ENCODE data around the gene GRB10.
"Not testable (repeated sequence)": the region's sequence is repeated elsewhere in the genome, so short reads cannot be mapped to it uniquely, and the experiment has no call there.

GRB10 gene

DNA sequence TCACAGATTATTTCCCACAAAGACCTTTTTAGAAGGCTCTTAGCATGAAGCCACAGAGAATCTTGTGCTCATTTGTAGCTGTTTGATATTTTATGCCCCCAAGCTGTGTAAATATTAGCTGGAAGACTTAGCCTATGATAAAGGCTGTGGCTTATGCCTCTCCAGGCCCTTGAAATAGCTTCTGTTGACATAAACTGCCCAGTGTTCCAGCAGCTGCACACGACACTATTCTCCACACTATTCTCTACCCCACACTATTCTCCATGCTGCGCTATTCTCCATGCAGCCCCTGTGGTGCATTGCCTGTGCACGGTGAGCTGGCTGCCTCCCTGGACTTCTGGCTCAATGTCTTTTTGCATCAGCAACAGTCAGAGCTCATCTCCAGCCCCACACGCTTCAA, 230.6 kb downstream of the GRB10 start:
- no peak for ATAC-seq
- TF ChIP-seq BACH2 (CRISPR knock-in tag; IDR thresholded peaks at IDR 0.05; ENCODE audit: borderline replicate concordance) (no peak), ZFP30 (CRISPR knock-in tag; IDR thresholded peaks at IDR 0.05) (no peak), ZNF565 (CRISPR knock-in tag; conservative IDR thresholded peaks at IDR 0.05; ENCODE audit: low read depth) (no peak), GLIS3 (CRISPR knock-in tag; IDR thresholded peaks at IDR 0.05) (no peak), ZNF70 (CRISPR knock-in tag; IDR thresholded peaks at IDR 0.05) (no peak), SNAI2 (CRISPR knock-in tag; IDR thresholded peaks at IDR 0.05) (no peak), ESRRG (CRISPR knock-in tag; IDR thresholded peaks at IDR 0.05) (no peak), OSR1 (CRISPR knock-in tag; IDR thresholded peaks at IDR 0.05) (no peak), ARNTL (CRISPR knock-in tag; IDR thresholded peaks at IDR 0.05; ENCODE audit: borderline replicate concordance, low read depth) (no peak), CSDC2 (CRISPR knock-in tag; IDR thresholded peaks at IDR 0.05) (no peak), TOX (CRISPR knock-in tag; IDR thresholded peaks at IDR 0.05; ENCODE audit: borderline replicate concordance) (no peak), TCF4 (CRISPR knock-in tag; IDR thresholded peaks at IDR 0.05; ENCODE audit: borderline replicate concordance) (no peak), ZNF8 (CRISPR knock-in tag; IDR thresholded peaks at IDR 0.05) (no peak), ZC3H10 (CRISPR knock-in tag; IDR thresholded peaks at IDR 0.05) (no peak), PPARA (CRISPR knock-in tag; IDR thresholded peaks at IDR 0.05; ENCODE audit: borderline replicate concordance) (no peak), ZFP3 (CRISPR knock-in tag; IDR thresholded peaks at IDR 0.05) (no peak)
- TF ChIP-seq, protein P1, sequence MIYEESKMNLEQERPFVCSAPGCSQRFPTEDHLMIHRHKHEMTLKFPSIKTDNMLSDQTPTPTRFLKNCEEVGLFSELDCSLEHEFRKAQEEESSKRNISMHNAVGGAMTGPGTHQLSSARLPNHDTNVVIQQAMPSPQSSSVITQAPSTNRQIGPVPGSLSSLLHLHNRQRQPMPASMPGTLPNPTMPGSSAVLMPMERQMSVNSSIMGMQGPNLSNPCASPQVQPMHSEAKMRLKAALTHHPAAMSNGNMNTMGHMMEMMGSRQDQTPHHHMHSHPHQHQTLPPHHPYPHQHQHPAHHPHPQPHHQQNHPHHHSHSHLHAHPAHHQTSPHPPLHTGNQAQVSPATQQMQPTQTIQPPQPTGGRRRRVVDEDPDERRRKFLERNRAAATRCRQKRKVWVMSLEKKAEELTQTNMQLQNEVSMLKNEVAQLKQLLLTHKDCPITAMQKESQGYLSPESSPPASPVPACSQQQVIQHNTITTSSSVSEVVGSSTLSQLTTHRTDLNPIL (CRISPR knock-in tag; IDR thresholded peaks at IDR 0.05; ENCODE audit: low read depth), result no peak
- TF ChIP-seq, protein P2, sequence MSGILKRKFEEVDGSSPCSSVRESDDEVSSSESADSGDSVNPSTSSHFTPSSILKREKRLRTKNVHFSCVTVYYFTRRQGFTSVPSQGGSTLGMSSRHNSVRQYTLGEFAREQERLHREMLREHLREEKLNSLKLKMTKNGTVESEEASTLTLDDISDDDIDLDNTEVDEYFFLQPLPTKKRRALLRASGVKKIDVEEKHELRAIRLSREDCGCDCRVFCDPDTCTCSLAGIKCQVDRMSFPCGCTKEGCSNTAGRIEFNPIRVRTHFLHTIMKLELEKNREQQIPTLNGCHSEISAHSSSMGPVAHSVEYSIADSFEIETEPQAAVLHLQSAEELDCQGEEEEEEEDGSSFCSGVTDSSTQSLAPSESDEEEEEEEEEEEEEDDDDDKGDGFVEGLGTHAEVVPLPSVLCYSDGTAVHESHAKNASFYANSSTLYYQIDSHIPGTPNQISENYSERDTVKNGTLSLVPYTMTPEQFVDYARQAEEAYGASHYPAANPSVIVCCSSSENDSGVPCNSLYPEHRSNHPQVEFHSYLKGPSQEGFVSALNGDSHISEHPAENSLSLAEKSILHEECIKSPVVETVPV (CRISPR knock-in tag; IDR thresholded peaks at IDR 0.05), result no peak
- TF ChIP-seq, protein P3, sequence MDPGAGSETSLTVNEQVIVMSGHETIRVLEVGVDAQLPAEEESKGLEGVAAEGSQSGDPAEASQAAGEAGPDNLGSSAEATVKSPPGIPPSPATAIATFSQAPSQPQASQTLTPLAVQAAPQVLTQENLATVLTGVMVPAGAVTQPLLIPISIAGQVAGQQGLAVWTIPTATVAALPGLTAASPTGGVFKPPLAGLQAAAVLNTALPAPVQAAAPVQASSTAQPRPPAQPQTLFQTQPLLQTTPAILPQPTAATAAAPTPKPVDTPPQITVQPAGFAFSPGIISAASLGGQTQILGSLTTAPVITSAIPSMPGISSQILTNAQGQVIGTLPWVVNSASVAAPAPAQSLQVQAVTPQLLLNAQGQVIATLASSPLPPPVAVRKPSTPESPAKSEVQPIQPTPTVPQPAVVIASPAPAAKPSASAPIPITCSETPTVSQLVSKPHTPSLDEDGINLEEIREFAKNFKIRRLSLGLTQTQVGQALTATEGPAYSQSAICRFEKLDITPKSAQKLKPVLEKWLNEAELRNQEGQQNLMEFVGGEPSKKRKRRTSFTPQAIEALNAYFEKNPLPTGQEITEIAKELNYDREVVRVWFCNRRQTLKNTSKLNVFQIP (CRISPR knock-in tag; IDR thresholded peaks at IDR 0.05; ENCODE audit: borderline replicate concordance, low read depth), result no peak
- TF ChIP-seq, protein P4, sequence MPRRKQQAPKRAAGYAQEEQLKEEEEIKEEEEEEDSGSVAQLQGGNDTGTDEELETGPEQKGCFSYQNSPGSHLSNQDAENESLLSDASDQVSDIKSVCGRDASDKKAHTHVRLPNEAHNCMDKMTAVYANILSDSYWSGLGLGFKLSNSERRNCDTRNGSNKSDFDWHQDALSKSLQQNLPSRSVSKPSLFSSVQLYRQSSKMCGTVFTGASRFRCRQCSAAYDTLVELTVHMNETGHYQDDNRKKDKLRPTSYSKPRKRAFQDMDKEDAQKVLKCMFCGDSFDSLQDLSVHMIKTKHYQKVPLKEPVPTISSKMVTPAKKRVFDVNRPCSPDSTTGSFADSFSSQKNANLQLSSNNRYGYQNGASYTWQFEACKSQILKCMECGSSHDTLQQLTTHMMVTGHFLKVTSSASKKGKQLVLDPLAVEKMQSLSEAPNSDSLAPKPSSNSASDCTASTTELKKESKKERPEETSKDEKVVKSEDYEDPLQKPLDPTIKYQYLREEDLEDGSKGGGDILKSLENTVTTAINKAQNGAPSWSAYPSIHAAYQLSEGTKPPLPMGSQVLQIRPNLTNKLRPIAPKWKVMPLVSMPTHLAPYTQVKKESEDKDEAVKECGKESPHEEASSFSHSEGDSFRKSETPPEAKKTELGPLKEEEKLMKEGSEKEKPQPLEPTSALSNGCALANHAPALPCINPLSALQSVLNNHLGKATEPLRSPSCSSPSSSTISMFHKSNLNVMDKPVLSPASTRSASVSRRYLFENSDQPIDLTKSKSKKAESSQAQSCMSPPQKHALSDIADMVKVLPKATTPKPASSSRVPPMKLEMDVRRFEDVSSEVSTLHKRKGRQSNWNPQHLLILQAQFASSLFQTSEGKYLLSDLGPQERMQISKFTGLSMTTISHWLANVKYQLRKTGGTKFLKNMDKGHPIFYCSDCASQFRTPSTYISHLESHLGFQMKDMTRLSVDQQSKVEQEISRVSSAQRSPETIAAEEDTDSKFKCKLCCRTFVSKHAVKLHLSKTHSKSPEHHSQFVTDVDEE (CRISPR knock-in tag; IDR thresholded peaks at IDR 0.05), result no peak

DNA sequence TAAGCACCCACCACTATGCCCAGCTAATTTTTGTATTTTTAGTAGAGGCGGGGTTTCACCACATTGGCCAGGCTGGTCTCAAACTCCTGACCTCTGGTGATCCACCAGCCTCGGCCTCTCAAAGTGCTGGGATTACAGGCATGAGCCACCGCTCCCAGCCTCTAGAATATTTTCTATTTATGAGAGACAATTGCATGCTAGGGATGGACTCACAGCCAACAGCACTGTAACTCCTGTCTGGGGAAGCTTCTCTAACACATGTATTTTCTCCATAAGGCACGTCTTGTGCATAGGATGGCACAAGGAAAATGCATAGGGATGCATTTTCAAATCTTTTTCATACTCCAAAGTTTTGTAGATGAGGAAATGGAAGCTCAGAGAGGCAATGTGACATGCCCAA, 237.1 kb downstream of the GRB10 start:
- not testable (repeated sequence) for ATAC-seq

DNA sequence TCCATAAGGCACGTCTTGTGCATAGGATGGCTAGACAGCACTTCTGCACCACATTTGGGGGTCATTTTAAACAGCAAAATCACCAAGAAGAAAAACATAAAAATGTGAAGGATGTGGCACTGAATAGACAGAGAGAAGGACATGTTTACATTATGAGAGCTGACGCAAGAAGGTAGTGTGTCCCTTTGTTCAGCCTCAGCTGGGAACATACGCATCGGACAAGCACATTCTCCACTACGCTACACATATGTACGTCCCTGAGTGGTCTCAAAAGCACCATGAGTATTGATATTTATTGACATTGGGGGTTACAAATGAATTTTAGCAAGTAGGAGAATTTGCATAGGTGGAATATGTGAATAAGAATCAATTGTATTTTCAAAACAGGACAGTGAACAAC, 237.7 kb downstream of the GRB10 start:
- ATAC-seq, result no peak
- TF ChIP-seq, protein P4 (CRISPR knock-in tag; IDR thresholded peaks at IDR 0.05), result no peak
- no peak for TF ChIP-seq ZNF565 (CRISPR knock-in tag; conservative IDR thresholded peaks at IDR 0.05; ENCODE audit: low read depth)
- TF ChIP-seq, protein P3 (CRISPR knock-in tag; IDR thresholded peaks at IDR 0.05; ENCODE audit: borderline replicate concordance, low read depth), result no peak
- no peak for TF ChIP-seq ESRRG (CRISPR knock-in tag; IDR thresholded peaks at IDR 0.05)
- no peak for TF ChIP-seq ZNF70 (CRISPR knock-in tag; IDR thresholded peaks at IDR 0.05)
- TF ChIP-seq, protein P5, sequence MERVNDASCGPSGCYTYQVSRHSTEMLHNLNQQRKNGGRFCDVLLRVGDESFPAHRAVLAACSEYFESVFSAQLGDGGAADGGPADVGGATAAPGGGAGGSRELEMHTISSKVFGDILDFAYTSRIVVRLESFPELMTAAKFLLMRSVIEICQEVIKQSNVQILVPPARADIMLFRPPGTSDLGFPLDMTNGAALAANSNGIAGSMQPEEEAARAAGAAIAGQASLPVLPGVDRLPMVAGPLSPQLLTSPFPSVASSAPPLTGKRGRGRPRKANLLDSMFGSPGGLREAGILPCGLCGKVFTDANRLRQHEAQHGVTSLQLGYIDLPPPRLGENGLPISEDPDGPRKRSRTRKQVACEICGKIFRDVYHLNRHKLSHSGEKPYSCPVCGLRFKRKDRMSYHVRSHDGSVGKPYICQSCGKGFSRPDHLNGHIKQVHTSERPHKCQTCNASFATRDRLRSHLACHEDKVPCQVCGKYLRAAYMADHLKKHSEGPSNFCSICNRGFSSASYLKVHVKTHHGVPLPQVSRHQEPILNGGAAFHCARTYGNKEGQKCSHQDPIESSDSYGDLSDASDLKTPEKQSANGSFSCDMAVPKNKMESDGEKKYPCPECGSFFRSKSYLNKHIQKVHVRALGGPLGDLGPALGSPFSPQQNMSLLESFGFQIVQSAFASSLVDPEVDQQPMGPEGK (CRISPR knock-in tag; IDR thresholded peaks at IDR 0.05; ENCODE audit: borderline replicate concordance), result no peak
- TF ChIP-seq TCF4 (CRISPR knock-in tag; IDR thresholded peaks at IDR 0.05; ENCODE audit: borderline replicate concordance), result no peak
- TF ChIP-seq, protein P1 (CRISPR knock-in tag; IDR thresholded peaks at IDR 0.05; ENCODE audit: low read depth), result no peak
- no peak for TF ChIP-seq ZNF8 (CRISPR knock-in tag; IDR thresholded peaks at IDR 0.05)
- no peak for TF ChIP-seq ISL1 (CRISPR knock-in tag; IDR thresholded peaks at IDR 0.05)
- no peak for TF ChIP-seq ZC3H10 (CRISPR knock-in tag; IDR thresholded peaks at IDR 0.05)
- TF ChIP-seq ZFP30 (CRISPR knock-in tag; IDR thresholded peaks at IDR 0.05), result no peak
- TF ChIP-seq OSR1 (CRISPR knock-in tag; IDR thresholded peaks at IDR 0.05), result no peak
- no peak for TF ChIP-seq CSDC2 (CRISPR knock-in tag; IDR thresholded peaks at IDR 0.05)
- TF ChIP-seq TOX (CRISPR knock-in tag; IDR thresholded peaks at IDR 0.05; ENCODE audit: borderline replicate concordance), result no peak
